ENCODE data around the gene CUX1.

- TF ChIP-seq EZH2 (optimal IDR thresholded peaks at IDR 0.05; ENCODE audit: low read depth, low read length) (no peak), CTCF (IDR thresholded peaks at IDR 0.05; ENCODE audit: low read length) (no peak)
These were observed 45.1 kb downstream of the CUX1 start for GRCh38 chr7:101862280-101863220.

Data from MM.1S (cell line).